T-helper 2 cell treated with Interferon-gamma antibody and Interleukin-4, amounts not matched to agents 5 μg/mL and 100 μg/mL, for 36 hours (primary cell): ENCODE data around the gene TBC1D4.

ENCODE experiments used
- DNase-seq: peaks from one replicate; pipeline ENCODE4 v3.0.0; 2021; ENCODE audit warnings: low spot score
- H3K27ac Mint-ChIP-seq: one replicate; pipeline ENCODE4 v1.8.0; 2021; ENCODE audit warnings: mild to moderate bottlenecking, mixed read lengths
- H3K27me3 Mint-ChIP-seq: one replicate; pipeline ENCODE4 v1.8.0; 2021; ENCODE audit warnings: low read depth, mixed read lengths
- H3K36me3 Mint-ChIP-seq: one replicate; pipeline ENCODE4 v1.8.0; 2021; ENCODE audit warnings: low read depth, mixed read lengths
- H3K4me1 Mint-ChIP-seq: one replicate; pipeline ENCODE4 v1.8.0; 2021; ENCODE audit warnings: low read depth, mixed read lengths
- H3K4me3 Mint-ChIP-seq: one replicate; pipeline ENCODE4 v1.8.0; 2022; ENCODE audit warnings: mild to moderate bottlenecking, moderate library complexity, mixed read lengths
- H3K9me3 Mint-ChIP-seq: one replicate; pipeline ENCODE4 v1.8.0; 2021; ENCODE audit warnings: mixed read lengths

TBC1D4 gene

GRCh38 chr13:75411924-75412537 lies 69.9 kb downstream of the TBC1D4 start:
- Mint-ChIP-seq H3K9me3 (no peaks in the 10 kb centered on the region), H3K36me3 (no peaks in the 10 kb centered on the region), H3K27me3 (no peaks in the 10 kb centered on the region), H3K4me1 (peaks cover 3% of the 10 kb centered on the region), H3K27ac (no peak overlapping the region), H3K4me3 (no peak overlapping the region)
- no peak for DNase-seq

GRCh38 chr13:75410207-75410606 lies 71.8 kb downstream of the TBC1D4 start:
- Mint-ChIP-seq H3K4me1 (peaks cover 3% of the 10 kb centered on the region), H3K36me3 (no peaks in the 10 kb centered on the region), H3K27ac (no peak overlapping the region), H3K27me3 (no peaks in the 10 kb centered on the region), H3K9me3 (no peaks in the 10 kb centered on the region), H3K4me3 (no peak overlapping the region)
- no peak for DNase-seq

GRCh38 chr13:75407998-75408397 lies 74.0 kb downstream of the TBC1D4 start:
- Mint-ChIP-seq H3K4me3 (no peak overlapping the region), H3K36me3 (no peaks in the 10 kb centered on the region), H3K27ac (no peak overlapping the region), H3K4me1 (no peaks in the 10 kb centered on the region), H3K9me3 (no peaks in the 10 kb centered on the region), H3K27me3 (peaks cover 2% of the 10 kb centered on the region)
- DNase-seq = no peak

GRCh38 chr13:75407473-75407872 lies 74.5 kb downstream of the TBC1D4 start:
- no peaks in the 10 kb centered on the region for H3K36me3 Mint-ChIP-seq
- peaks cover 2% of the 10 kb centered on the region for H3K27me3 Mint-ChIP-seq
- H3K27ac Mint-ChIP-seq = no peak overlapping the region
- no peaks in the 10 kb centered on the region for H3K9me3 Mint-ChIP-seq
- H3K4me1 Mint-ChIP-seq = no peaks in the 10 kb centered on the region
- H3K4me3 Mint-ChIP-seq = no peak overlapping the region
- DNase-seq = no peak

GRCh38 chr13:75405976-75406703 lies 75.8 kb downstream of the TBC1D4 start:
- H3K4me1 Mint-ChIP-seq = no peaks in the 10 kb centered on the region
- no peak for DNase-seq
- no peak overlapping the region for H3K27ac Mint-ChIP-seq
- H3K36me3 Mint-ChIP-seq = no peaks in the 10 kb centered on the region
- no peaks in the 10 kb centered on the region for H3K9me3 Mint-ChIP-seq
- H3K27me3 Mint-ChIP-seq = peaks cover 8% of the 10 kb centered on the region
- no peak overlapping the region for H3K4me3 Mint-ChIP-seq

GRCh38 chr13:75404726-75405125 lies 77.2 kb downstream of the TBC1D4 start:
- no peaks in the 10 kb centered on the region for H3K4me1 Mint-ChIP-seq
- DNase-seq = no peak
- no peaks in the 10 kb centered on the region for H3K9me3 Mint-ChIP-seq
- H3K27me3 Mint-ChIP-seq = peaks cover 9% of the 10 kb centered on the region
- H3K36me3 Mint-ChIP-seq = no peaks in the 10 kb centered on the region
- no peak overlapping the region for H3K4me3 Mint-ChIP-seq
- no peak overlapping the region for H3K27ac Mint-ChIP-seq

- no peaks in the 10 kb centered on the region for H3K9me3 Mint-ChIP-seq
- no peak for DNase-seq
- H3K4me3 Mint-ChIP-seq = no peak overlapping the region
- no peaks in the 10 kb centered on the region for H3K36me3 Mint-ChIP-seq
- peaks cover 9% of the 10 kb centered on the region for H3K27me3 Mint-ChIP-seq
- no peaks in the 10 kb centered on the region for H3K4me1 Mint-ChIP-seq
- no peak overlapping the region for H3K27ac Mint-ChIP-seq
Observed at GRCh38 chr13:75402787-75403186, 79.2 kb downstream of the TBC1D4 start.

GRCh38 chr13:75400775-75401174 lies 81.2 kb downstream of the TBC1D4 start:
- DNase-seq = no peak
- Mint-ChIP-seq H3K36me3 (no peaks in the 10 kb centered on the region), H3K4me1 (no peaks in the 10 kb centered on the region), H3K27ac (no peak overlapping the region), H3K27me3 (peaks cover 12% of the 10 kb centered on the region), H3K9me3 (no peaks in the 10 kb centered on the region), H3K4me3 (no peak overlapping the region)

- H3K27ac Mint-ChIP-seq = no peak overlapping the region
- H3K4me3 Mint-ChIP-seq = no peak overlapping the region
Observed at GRCh38 chr13:75399879-75400217, 82.1 kb downstream of the TBC1D4 start.

GRCh38 chr13:75399168-75399878 lies 82.6 kb downstream of the TBC1D4 start:
- Mint-ChIP-seq H3K4me3 (no peak overlapping the region), H3K27ac (no peak overlapping the region), H3K4me1 (no peaks in the 10 kb centered on the region), H3K9me3 (no peaks in the 10 kb centered on the region), H3K27me3 (peaks cover 12% of the 10 kb centered on the region), H3K36me3 (no peaks in the 10 kb centered on the region)
- no peak for DNase-seq

More at GRCh38 chr13:75399879-75400217, 82.1 kb downstream of the TBC1D4 start:
- H3K27me3 Mint-ChIP-seq = peaks cover 12% of the 10 kb centered on the region
- no peaks in the 10 kb centered on the region for H3K4me1 Mint-ChIP-seq
- H3K9me3 Mint-ChIP-seq = no peaks in the 10 kb centered on the region
- no peaks in the 10 kb centered on the region for H3K36me3 Mint-ChIP-seq
- no peak for DNase-seq

GRCh38 chr13:75398072-75398471 lies 83.9 kb downstream of the TBC1D4 start:
- Mint-ChIP-seq H3K4me1 (no peaks in the 10 kb centered on the region), H3K9me3 (no peaks in the 10 kb centered on the region), H3K36me3 (no peaks in the 10 kb centered on the region), H3K27ac (no peak overlapping the region), H3K27me3 (peaks cover 10% of the 10 kb centered on the region), H3K4me3 (no peak overlapping the region)
- DNase-seq = no peak

GRCh38 chr13:75395901-75396300 lies 86.1 kb downstream of the TBC1D4 start:
- Mint-ChIP-seq H3K9me3 (no peaks in the 10 kb centered on the region), H3K4me3 (no peak overlapping the region), H3K4me1 (no peaks in the 10 kb centered on the region), H3K27me3 (peaks cover 3% of the 10 kb centered on the region), H3K36me3 (no peaks in the 10 kb centered on the region), H3K27ac (no peak overlapping the region)
- DNase-seq = no peak

GRCh38 chr13:75395066-75395465 lies 86.9 kb downstream of the TBC1D4 start:
- no peaks in the 10 kb centered on the region for H3K36me3 Mint-ChIP-seq
- no peak for DNase-seq
- no peak overlapping the region for H3K4me3 Mint-ChIP-seq
- no peaks in the 10 kb centered on the region for H3K4me1 Mint-ChIP-seq
- H3K27ac Mint-ChIP-seq = no peak overlapping the region
- peaks cover 3% of the 10 kb centered on the region for H3K27me3 Mint-ChIP-seq
- no peaks in the 10 kb centered on the region for H3K9me3 Mint-ChIP-seq

- Mint-ChIP-seq H3K4me3 (no peak overlapping the region), H3K27ac (no peak overlapping the region), H3K9me3 (no peaks in the 10 kb centered on the region), H3K27me3 (peaks cover 5% of the 10 kb centered on the region), H3K4me1 (no peaks in the 10 kb centered on the region), H3K36me3 (no peaks in the 10 kb centered on the region)
- DNase-seq = no peak
Observed at GRCh38 chr13:75393839-75394520, 88.0 kb downstream of the TBC1D4 start.
